GM23338 (cell line): ENCODE data around the gene GSTM2. TPM values are rescaled to one million over a fixed set of nuclear protein-coding genes. Genes with fewer than 3 reads are reported as not detected.

ENCODE experiments used
- ATAC-seq: fragments of 200-7000 bp; cut with Tn5 transposase; 3 replicates; pipeline ENCODE4 v1.9.1; 2020
- DNase-seq: peaks from one replicate; pipeline ENCODE4 v3.0.0-alpha.2; 2015; ENCODE audit warnings: low spot score
- H2AFZ ChIP-seq: fragments of 200-600 bp; sonication (generic); 2 replicates; pipeline ENCODE4 v1.8.0; 2016; ENCODE audit warnings: antibody characterized with exemption, mild to moderate bottlenecking, moderate library complexity
- H3F3A ChIP-seq: fragments of 200-600 bp; sonication (generic); replicated peaks from 2 replicates; pipeline ENCODE4 v1.8.0; 2017; ENCODE audit warnings: antibody characterized with exemption, mixed run types, low read depth
- H3K27ac ChIP-seq: fragments of 200-600 bp; sonication (generic); 2 replicates; pipeline ENCODE4 v1.6.1; 2016; ENCODE audit warnings: low read depth
- H3K27me3 ChIP-seq: fragments of 200-600 bp; sonication (generic); 2 replicates; pipeline ENCODE4 v1.8.0; 2016; ENCODE audit warnings: mild to moderate bottlenecking, mixed run types, moderate library complexity; ENCODE audit not compliant: insufficient read depth
- H3K36me3 ChIP-seq: fragments of 200-600 bp; sonication (generic); 2 replicates; pipeline ENCODE4 v1.8.0; 2016; ENCODE audit warnings: mild to moderate bottlenecking; ENCODE audit not compliant: insufficient read depth
- H3K4me1 ChIP-seq: fragments of 200-600 bp; sonication (generic); 2 replicates; pipeline ENCODE4 v1.8.0; 2016; ENCODE audit warnings: mild to moderate bottlenecking, moderate library complexity; ENCODE audit not compliant: insufficient read depth
- H3K4me2 ChIP-seq: fragments of 200-600 bp; sonication (generic); 2 replicates; pipeline ENCODE4 v1.7.1; 2017; ENCODE audit warnings: mixed run types
- H3K4me3 ChIP-seq: fragments of 200-600 bp; sonication (generic); 2 replicates; pipeline ENCODE4 v1.6.1; 2016; ENCODE audit warnings: mixed run types
- H3K79me2 ChIP-seq: fragments of 200-600 bp; sonication (generic); replicated peaks from 2 replicates; pipeline ENCODE4 v1.8.0; 2017; ENCODE audit warnings: mild to moderate bottlenecking; ENCODE audit not compliant: insufficient read depth
- H3K9me2 ChIP-seq: fragments of 200-600 bp; sonication (generic); 2 replicates; pipeline ENCODE4 v1.8.0; 2017; ENCODE audit not compliant: insufficient read depth
- H4K20me1 ChIP-seq: fragments of 200-600 bp; sonication (generic); replicated peaks from 2 replicates; pipeline ENCODE4 v1.8.0; 2017; ENCODE audit warnings: mild to moderate bottlenecking; ENCODE audit not compliant: insufficient read depth
- H3K27ac Mint-ChIP-seq: 2 replicates; pipeline ENCODE4 v1.8.0; 2020; ENCODE audit warnings: inconsistent platforms, mild to moderate bottlenecking, moderate library complexity, mixed read lengths
- H3K27me3 Mint-ChIP-seq: 3 replicates; pipeline ENCODE4 v1.8.0; 2022; ENCODE audit warnings: low read depth, mild to moderate bottlenecking, moderate library complexity, mixed read lengths, inconsistent platforms; ENCODE audit not compliant: insufficient read depth, poor library complexity
- H3K36me3 Mint-ChIP-seq: 3 replicates; pipeline ENCODE4 v1.8.0; 2021; ENCODE audit warnings: low read depth, mild to moderate bottlenecking, inconsistent platforms, moderate library complexity, mixed read lengths
- H3K4me1 Mint-ChIP-seq: 3 replicates; pipeline ENCODE4 v1.8.0; 2020; ENCODE audit warnings: mild to moderate bottlenecking, inconsistent platforms, mixed read lengths
- H3K4me3 Mint-ChIP-seq: 3 replicates; pipeline ENCODE4 v1.8.0; 2021; ENCODE audit warnings: moderate library complexity, mild to moderate bottlenecking, inconsistent platforms, mixed read lengths
- H3K9me3 Mint-ChIP-seq: 3 replicates; pipeline ENCODE4 v1.8.0; 2020; ENCODE audit warnings: moderate library complexity, mild to moderate bottlenecking, inconsistent platforms, mixed read lengths
- CTCF ChIP-seq, 2 experiments: fragments of 200-600 bp in 1 of 2; sonication (generic) in 1 of 2; conservative IDR thresholded peaks; 2 replicates each; pipeline versions ENCODE4 v1.5.1 to v1.6.1; 2016 to 2017; ENCODE audit warnings: antibody characterized with exemption in 2 of 2, low read depth in 2 of 2, mild to moderate bottlenecking in 2 of 2, moderate library complexity in 1 of 2
- ETS1 ChIP-seq: IDR thresholded peaks from 2 replicates; pipeline ENCODE4 v1.6.1; 2016; ENCODE audit warnings: antibody characterized with exemption
- EZH2 ChIP-seq: fragments of 200-600 bp; sonication (generic); IDR thresholded peaks from one replicate; pipeline ENCODE4 v1.8.0; 2017; ENCODE audit warnings: antibody characterized with exemption, mild to moderate bottlenecking, low read depth; ENCODE audit not compliant: unreplicated experiment
- EZH2phosphoT487 ChIP-seq: fragments of 200-600 bp; sonication (generic); IDR thresholded peaks from one replicate; pipeline ENCODE4 v1.8.1; 2018; ENCODE audit warnings: antibody characterized with exemption; ENCODE audit not compliant: unreplicated experiment
- JUNB ChIP-seq: IDR thresholded peaks from one replicate; pipeline ENCODE4 v1.6.1; 2016; ENCODE audit warnings: antibody characterized with exemption; ENCODE audit not compliant: unreplicated experiment
- NANOG ChIP-seq: IDR thresholded peaks from 2 replicates; pipeline ENCODE4 v1.6.1; 2016; ENCODE audit warnings: antibody characterized with exemption, borderline replicate concordance
- REST ChIP-seq: IDR thresholded peaks from one replicate; pipeline ENCODE4 v1.6.1; 2018; ENCODE audit warnings: antibody characterized with exemption; ENCODE audit not compliant: unreplicated experiment
- ZNF114 ChIP-seq: fragments of 250-450 bp; sonication (Bioruptor Pico); IDR thresholded peaks from 2 replicates; pipeline ENCODE4 v1.5.0; 2020; ENCODE audit warnings: mild to moderate bottlenecking, moderate library complexity
- ZNF331 ChIP-seq: fragments of 250-450 bp; sonication (Bioruptor Pico); IDR thresholded peaks from 2 replicates; pipeline ENCODE4 v1.5.0; 2020; ENCODE audit warnings: low read depth, mild to moderate bottlenecking, moderate library complexity
- ZNF462 ChIP-seq: fragments of 250-450 bp; sonication (Bioruptor Pico); IDR thresholded peaks from 2 replicates; pipeline ENCODE4 v1.5.0; 2020; ENCODE audit warnings: mild to moderate bottlenecking, moderate library complexity
- polyA plus RNA-seq: library from polyadenylated mRNA; unstranded; fragments of >200 nt; fragmentation: Nextera tagmentation; extraction: Ambion mirVana; gene quantifications from 2 replicates; pipeline ENCODE4 v1.2.1, GENCODE V29; 2016
- total RNA-seq: library from RNA; depleted of rRNA; stranded (reverse); fragments of >200 nt; shearing (Covaris generic); gene quantifications from 2 replicates; pipeline ENCODE4 v1.2.3, GENCODE V29; 2014

GSTM2 gene
- total and polyA plus RNA-seq, 2 experiments from 2014 or later: 8.9 to 16.0 TPM

GRCh38 chr1:109657395-109657794 lies 10.5 kb upstream of the GSTM2 start:
- Histone ChIP-seq H3K4me2 (no peak overlapping the region), H3F3A (peaks cover 6% of the 10 kb centered on the region), H4K20me1 (no peaks in the 10 kb centered on the region; the same call in 1 of the 2 replicates), H3K79me2 (no peaks in the 10 kb centered on the region), H3K4me3 (no peak overlapping the region), H3K9me2 (no peaks in the 10 kb centered on the region), H3K27ac (no peak overlapping the region), H3K36me3 (no peaks in the 10 kb centered on the region), H2AFZ (no peak overlapping the region), H3K27me3 (peaks cover 18% of the 10 kb centered on the region), H3K4me1 (peaks cover 10% of the 10 kb centered on the region; the same call in 1 of the 2 replicates)
- Mint-ChIP-seq H3K27me3 (peaks cover 11% of the 10 kb centered on the region), H3K36me3 (no peaks in the 10 kb centered on the region), H3K4me3 (no peak overlapping the region), H3K4me1 (peaks cover 11% of the 10 kb centered on the region), H3K27ac (no peak overlapping the region), H3K9me3 (no peaks in the 10 kb centered on the region)
- TF ChIP-seq CTCF (conservative IDR thresholded peaks at IDR 0.05; ENCODE audit: low read depth in 2 of 2) (no peak), REST (no peak), EZH2 (no peak), ZNF331 (CRISPR knock-in tag) (no peak), JUNB (no peak), NANOG (no peak), ZNF462 (CRISPR knock-in tag) (no peak), EZH2phosphoT487 (no peak), ZNF114 (no peak), ETS1 (no peak)
- DNase-seq: no peak
- ATAC-seq: no peak
